Measurements from ENCODE around the gene FHIP2A. TPM values are rescaled to one million over a fixed set of nuclear protein-coding genes. Genes with fewer than 3 reads are reported as not detected.
"Not testable (repeated sequence)": the region's sequence is repeated elsewhere in the genome, so short reads cannot be mapped to it uniquely, and the experiment has no call there.

Gene FHIP2A, protein sequence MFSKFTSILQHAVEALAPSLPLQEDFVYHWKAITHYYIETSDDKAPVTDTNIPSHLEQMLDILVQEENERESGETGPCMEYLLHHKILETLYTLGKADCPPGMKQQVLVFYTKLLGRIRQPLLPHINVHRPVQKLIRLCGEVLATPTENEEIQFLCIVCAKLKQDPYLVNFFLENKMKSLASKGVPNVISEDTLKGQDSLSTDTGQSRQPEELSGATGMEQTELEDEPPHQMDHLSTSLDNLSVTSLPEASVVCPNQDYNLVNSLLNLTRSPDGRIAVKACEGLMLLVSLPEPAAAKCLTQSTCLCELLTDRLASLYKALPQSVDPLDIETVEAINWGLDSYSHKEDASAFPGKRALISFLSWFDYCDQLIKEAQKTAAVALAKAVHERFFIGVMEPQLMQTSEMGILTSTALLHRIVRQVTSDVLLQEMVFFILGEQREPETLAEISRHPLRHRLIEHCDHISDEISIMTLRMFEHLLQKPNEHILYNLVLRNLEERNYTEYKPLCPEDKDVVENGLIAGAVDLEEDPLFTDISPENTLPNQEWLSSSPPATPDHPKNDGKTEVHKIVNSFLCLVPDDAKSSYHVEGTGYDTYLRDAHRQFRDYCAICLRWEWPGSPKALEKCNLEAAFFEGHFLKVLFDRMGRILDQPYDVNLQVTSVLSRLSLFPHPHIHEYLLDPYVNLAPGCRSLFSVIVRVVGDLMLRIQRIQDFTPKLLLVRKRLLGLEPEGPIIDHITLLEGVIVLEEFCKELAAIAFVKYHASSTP
- total RNA-seq (10 to 100 TPM; 19.9 to 31.9 (median 26.0) TPM), polyA plus RNA-seq (10 to 100 TPM in 1 of 3 donors, 1 to 10 TPM in 2; 3.4 to 12.8 (median 6.6) TPM)
- long read RNA-seq, donor 1, full-length matches to known transcripts: 14 of 23 reads
- long read RNA-seq, donor 1, partial matches to known transcripts: 1 of 23 reads
- long read RNA-seq, donor 1, other reads (novel, unspliced or antisense): 8 of 23 reads
- long read RNA-seq, donor 2, full-length matches to known transcripts: 25 of 38 reads
- long read RNA-seq, donor 2, partial matches to known transcripts: 4 of 38 reads
- long read RNA-seq, donor 2, other reads (novel, unspliced or antisense): 9 of 38 reads

DNA sequence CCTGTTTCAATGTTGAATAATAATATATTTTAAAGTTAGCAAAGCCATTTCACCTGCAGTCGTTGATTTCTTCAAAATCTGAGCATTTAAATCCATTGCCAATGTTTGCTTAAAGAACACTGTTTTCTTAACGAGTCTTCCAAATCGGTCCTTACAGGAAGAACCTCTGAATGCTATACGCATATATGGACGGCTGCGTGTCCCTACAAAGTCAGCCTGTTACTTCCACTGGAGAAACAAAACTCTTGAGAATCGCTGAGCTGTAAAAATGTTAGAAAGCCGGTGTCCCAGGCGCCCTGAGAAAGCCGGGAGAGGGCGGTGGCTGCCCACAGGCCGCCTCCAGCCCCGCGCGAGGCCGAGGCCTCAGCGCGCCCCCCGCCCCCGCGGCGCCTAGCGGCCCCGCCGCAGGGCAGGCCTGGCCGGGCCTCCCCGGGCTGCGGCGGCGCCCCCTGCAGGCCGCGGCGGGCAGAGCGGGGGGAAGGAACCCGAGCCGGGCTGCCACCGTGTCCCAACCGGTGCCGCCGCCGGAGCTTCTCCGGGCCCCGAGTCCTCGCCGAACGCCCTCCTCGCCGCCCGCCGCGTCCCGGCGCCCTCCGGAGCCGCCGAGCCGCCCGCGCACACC lies at the start of gene FHIP2A:
FHIP2A (plus strand) TSS at position 488 of the 622 bp plus-strand sequence. CDS start 299 bp downstream, outside the sequence.
- 2 to 3% (median 2%) methylated on average over 39 to 59 of the region's 59 CpGs for WGBS, 3 donors
- H3K4me3 ChIP-seq: peak within 1 kb of the TSS; percentile 93
- no peaks in the 10 kb centered on the region for H3K27me3 ChIP-seq (ENCODE audit: insufficient read depth in 3 of 3, low read length in 2 of 3)
- ATAC-seq (peak; percentile 79 to 94 (median 92)), DNase-seq (peak; percentile 87 to 90)
- no peaks in the 10 kb centered on the region for H3K9me3 ChIP-seq
- no peaks in the 10 kb centered on the region for H3K36me3 ChIP-seq (ENCODE audit: insufficient read depth in 1 of 2, low read depth in 1 of 2)
- intact Hi-C loops (cut with DNase I): loop anchor here in 1 of 2 donors (10.0 kb wide), 1 partner anchor 113 kb away; the partner anchor contains the start of gene TRUB1
- TF ChIP-seq, protein P1, sequence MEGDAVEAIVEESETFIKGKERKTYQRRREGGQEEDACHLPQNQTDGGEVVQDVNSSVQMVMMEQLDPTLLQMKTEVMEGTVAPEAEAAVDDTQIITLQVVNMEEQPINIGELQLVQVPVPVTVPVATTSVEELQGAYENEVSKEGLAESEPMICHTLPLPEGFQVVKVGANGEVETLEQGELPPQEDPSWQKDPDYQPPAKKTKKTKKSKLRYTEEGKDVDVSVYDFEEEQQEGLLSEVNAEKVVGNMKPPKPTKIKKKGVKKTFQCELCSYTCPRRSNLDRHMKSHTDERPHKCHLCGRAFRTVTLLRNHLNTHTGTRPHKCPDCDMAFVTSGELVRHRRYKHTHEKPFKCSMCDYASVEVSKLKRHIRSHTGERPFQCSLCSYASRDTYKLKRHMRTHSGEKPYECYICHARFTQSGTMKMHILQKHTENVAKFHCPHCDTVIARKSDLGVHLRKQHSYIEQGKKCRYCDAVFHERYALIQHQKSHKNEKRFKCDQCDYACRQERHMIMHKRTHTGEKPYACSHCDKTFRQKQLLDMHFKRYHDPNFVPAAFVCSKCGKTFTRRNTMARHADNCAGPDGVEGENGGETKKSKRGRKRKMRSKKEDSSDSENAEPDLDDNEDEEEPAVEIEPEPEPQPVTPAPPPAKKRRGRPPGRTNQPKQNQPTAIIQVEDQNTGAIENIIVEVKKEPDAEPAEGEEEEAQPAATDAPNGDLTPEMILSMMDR (IDR thresholded peaks at IDR 0.05): peak; percentile 83
- peaks cover 30% of the 10 kb centered on the region for H3K4me1 ChIP-seq
- H3K27ac ChIP-seq: peak within 1 kb of the TSS; percentile 98

DNA sequence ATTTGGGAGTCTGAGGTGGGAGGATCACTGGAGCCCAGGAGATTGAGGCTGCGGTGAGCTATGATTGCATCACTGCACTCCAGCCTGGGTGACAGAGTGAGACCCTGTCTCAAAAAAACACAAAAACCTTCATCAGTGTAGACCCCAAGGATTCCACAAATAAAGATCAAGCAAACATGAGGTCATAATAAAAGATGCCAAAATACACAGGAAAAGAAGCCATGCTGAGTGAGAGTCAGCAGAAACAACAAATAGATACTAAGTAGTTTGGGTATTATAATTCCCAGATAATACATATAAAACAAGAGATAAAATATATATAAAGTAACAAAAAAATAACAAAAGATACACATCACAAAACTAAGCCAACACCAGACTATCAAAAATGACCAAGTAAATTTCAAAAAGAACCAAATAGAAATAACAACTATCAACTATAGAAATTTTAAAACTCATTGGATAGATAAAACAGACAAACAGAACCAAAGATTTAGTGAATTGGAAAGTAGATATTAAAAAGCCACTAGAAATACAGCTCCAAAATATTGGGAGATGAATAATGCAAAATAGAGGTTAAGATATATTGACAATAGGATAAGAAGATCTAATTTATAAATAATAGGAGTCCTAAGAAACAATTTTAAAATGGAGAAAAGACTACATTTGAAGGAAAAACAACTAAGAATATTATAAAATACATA lies 48.9 kb upstream of the FHIP2A start:
- Histone ChIP-seq H3K27ac (no peak overlapping the region), H3K27me3 (ENCODE audit: insufficient read depth in 3 of 3, low read length in 2 of 3) (peaks cover 0 to 20% (median 2%) of the 10 kb centered on the region in 3 donors), H3K9me3 (no peaks in the 10 kb centered on the region), H3K4me3 (no peak overlapping the region), H3K36me3 (ENCODE audit: insufficient read depth in 1 of 2, low read depth in 1 of 2) (no peaks in the 10 kb centered on the region), H3K4me1 (no peaks in the 10 kb centered on the region)
- DNase-seq: no peak
- intact Hi-C loops (cut with DNase I): no loop called here
- no peak for ATAC-seq
- TF ChIP-seq, protein P1 (IDR thresholded peaks at IDR 0.05): no peak
- 93 to 100% (median 100%) methylated on average over 1 of the region's 1 CpG for WGBS, 3 donors

DNA sequence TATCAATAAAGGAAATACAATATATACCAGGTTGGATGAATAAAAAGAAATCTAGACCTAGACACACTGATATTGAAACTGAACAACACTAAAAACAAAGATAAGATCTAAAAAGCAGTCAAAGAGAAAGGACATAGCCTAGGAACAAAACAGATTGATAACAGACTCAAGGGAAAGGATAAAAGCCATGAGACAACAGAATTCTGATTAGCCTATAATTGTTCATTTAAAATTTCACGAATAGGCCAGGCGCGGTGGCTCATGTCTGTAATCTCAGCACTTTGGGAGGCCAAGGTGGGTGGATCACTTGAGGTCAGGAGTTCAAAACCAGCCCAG lies 48.4 kb upstream of the FHIP2A start:
- no peak overlapping the region for H3K4me3 ChIP-seq
- no peaks in the 10 kb centered on the region for H3K9me3 ChIP-seq
- ATAC-seq: no peak
- no peaks in the 10 kb centered on the region for H3K36me3 ChIP-seq (ENCODE audit: insufficient read depth in 1 of 2, low read depth in 1 of 2)
- intact Hi-C loops (cut with DNase I): no loop called here
- H3K27me3 ChIP-seq (ENCODE audit: insufficient read depth in 3 of 3, low read length in 2 of 3): peaks cover 0 to 18% (median 0%) of the 10 kb centered on the region in 3 donors
- no peaks in the 10 kb centered on the region for H3K4me1 ChIP-seq
- no peak overlapping the region for H3K27ac ChIP-seq
- WGBS, 3 donors: 59 to 89% (median 63%) methylated on average over 3 of the region's 3 CpGs
- TF ChIP-seq, protein P1 (IDR thresholded peaks at IDR 0.05): no peak
- DNase-seq: no peak

DNA sequence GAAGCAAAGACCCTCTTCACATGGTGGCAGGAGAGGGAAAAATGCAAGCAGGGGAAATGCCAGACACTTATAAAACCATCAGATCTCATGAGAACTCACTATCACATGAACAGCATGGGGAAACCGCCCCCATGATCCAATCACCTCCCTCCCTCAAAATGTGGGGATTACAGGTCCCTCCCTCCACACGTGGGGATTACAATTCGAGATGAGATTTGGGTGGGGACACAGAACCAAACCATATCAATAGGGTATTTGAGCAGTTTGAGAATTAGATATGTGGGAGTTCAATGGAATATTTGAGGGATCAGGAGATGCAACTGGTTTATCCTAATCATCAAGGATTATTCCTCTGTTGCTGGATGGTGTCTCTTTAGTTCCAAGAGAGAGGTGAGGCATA lies 46.5 kb upstream of the FHIP2A start:
- H3K4me3 ChIP-seq; intact Hi-C loops (cut with DNase I); H3K9me3 ChIP-seq; H3K36me3 ChIP-seq (ENCODE audit: insufficient read depth in 1 of 2, low read depth in 1 of 2); H3K27me3 ChIP-seq (ENCODE audit: insufficient read depth in 3 of 3, low read length in 2 of 3); H3K27ac ChIP-seq; ATAC-seq; DNase-seq; H3K4me1 ChIP-seq: not testable (repeated sequence)
- 77 to 89% (median 81%) methylated on average over 3 of the region's 3 CpGs for WGBS, 3 donors
